Pancreas (tissue), 10 donors: ENCODE measurements around the gene TSHZ2. TPM values are rescaled to one million over a fixed set of nuclear protein-coding genes. Genes with fewer than 3 reads are reported as not detected.
A peak's percentile ranks its signal among the peaks of the same experiment; 100 is the strongest.

Source experiments
- ATAC-seq, 4 donors: fragments of 200-7000 bp; cut with Tn5 transposase; one replicate each; pipeline versions ENCODE4 v1.8.0 to v1.9.1; 2020; ENCODE audit warnings: mild to moderate bottlenecking in 4 of 4, moderate library complexity in 4 of 4
- DNase-seq, 6 donors: peaks; one replicate each; pipeline ENCODE4 v3.0.0-alpha.2; 2020
- FAIRE-seq: peaks from 2 replicates; lab custom pipeline; 2012; peaks lifted over from hg19 to GRCh38; lab: Jason Lieb, UNC
- H3K27ac ChIP-seq, 4 donors: fragments of 200-600 bp; sonication (generic); 1 replicate in 3 of 4; 2 replicates in 1 of 4; pipeline versions ENCODE4 v1.5.0 to v1.8.0; 2020
- H3K27me3 ChIP-seq, 4 donors: fragments of 200-600 bp; one replicate each; pipeline ENCODE4 v1.8.0; 2021
- H3K36me3 ChIP-seq, 3 donors: fragments of 200-600 bp; sonication (generic) in 1 of 3; one replicate each; pipeline versions ENCODE4 v1.5.0 to v1.8.0; 2020 to 2021
- H3K4me1 ChIP-seq, 3 donors: fragments of 200-600 bp; one replicate each; pipeline ENCODE4 v1.8.0; 2021
- H3K4me3 ChIP-seq, 4 donors: fragments of 200-600 bp; sonication (generic) in 2 of 4; one replicate each; pipeline versions ENCODE4 v1.5.0 to v1.8.0; 2020 to 2021
- H3K9me3 ChIP-seq, 4 donors: fragments of 200-600 bp; one replicate each; pipeline ENCODE4 v1.8.0; 2021
- CTCF ChIP-seq, 4 donors: fragments of 200-600 bp; sonication (generic) in 3 of 4; IDR thresholded peaks; one replicate each; pipeline versions ENCODE4 v1.5.0 to v1.8.0; 2021; ENCODE audit warnings: antibody characterized with exemption in 4 of 4
- WGBS, 2 donors: extraction: QIAGEN DNeasy Blood & Tissue Kit; methylation state at CpG; one replicate each; pipeline ENCODE4 v1.1.7; 2013; 5-methylcytosine and 5-hydroxymethylcytosine counted together
- intact Hi-C, 3 donors: fragments of 100-400 bp; cut with DNase I; formaldehyde crosslinking; loops; one replicate each; pipeline versions ENCODE4 v1.11.1 to v1.14.2; 2022
- polyA plus RNA-seq, 2 donors: library from polyadenylated mRNA; stranded (reverse); fragments of 200-250 nt; gene quantifications; one replicate each; pipeline ENCODE4 v1.2.3, GENCODE V29; 2013
- total RNA-seq, 6 donors: library from RNA; stranded (reverse); fragmentation: NEBNext Ultra II Directional in 4 of 6; extraction: Animal tissue kit (Norgen Biotek cat#: 25700) in 4 of 6; gene quantifications; one replicate each; pipeline versions ENCODE4 v1.2.1 to v1.2.4, GENCODE V29; 2021 to 2023
- donor health status: healthy with polysubstance abuse.
- donor health status: DM: no; HTN: no; CAD: no; lungs with moderate emphysema.
- donor health status: DM: no; HTN: no; CAD: no.
- donor health status: control.
- donor health status: control.
- donor health status: Bipolar disorder and iron deficiency.
- donor health status: DM: yes; HTN: yes; CAD: no.
- donor health status: DM: no; HTN: no; CAD: no.
- donor health status: DM: no; HTN: no; CAD: no.
- donor health status: DM: yes; HTN: yes; CAD: no.

The TSHZ2 gene
- total and polyA plus RNA-seq, 8 donors, result 2.2 to 23.5 (median 4.5) TPM

- Histone ChIP-seq H3K4me1 (no peaks in the 10 kb centered on the region), H3K27me3 (no peaks in the 10 kb centered on the region), H3K9me3 (no peaks in the 10 kb centered on the region), H3K27ac (no peak overlapping the region), H3K4me3 (no peak overlapping the region), H3K36me3 (no peaks in the 10 kb centered on the region)
- no peak for DNase-seq
- no peak for FAIRE-seq
- 52 to 62% methylated on average over 8 of the region's 8 CpGs for WGBS, 2 donors
- peak in 2 of 4 donors; percentile 20 to 37 for ATAC-seq
- TF ChIP-seq CTCF (IDR thresholded peaks at IDR 0.05), result no peak
- intact Hi-C loops, result no loop called here
These were observed 98.7 kb downstream of the TSHZ2 start for GRCh38 chr20:53070706-53071392.

GRCh38 chr20:53071833-53072232 lies 99.7 kb downstream of the TSHZ2 start:
- FAIRE-seq (no peak), DNase-seq (no peak), ATAC-seq (no peak)
- no peak for TF ChIP-seq CTCF (IDR thresholded peaks at IDR 0.05)
- no peaks in the 10 kb centered on the region for H3K9me3 ChIP-seq
- H3K27ac ChIP-seq, result no peak overlapping the region
- no peaks in the 10 kb centered on the region for H3K27me3 ChIP-seq
- H3K36me3 ChIP-seq, result no peaks in the 10 kb centered on the region
- H3K4me3 ChIP-seq, result no peak overlapping the region
- intact Hi-C loops, result no loop called here
- peaks cover 0 to 1% (median 0%) of the 10 kb centered on the region in 3 donors for H3K4me1 ChIP-seq
- WGBS, 2 donors, result 74 to 80% methylated on average over 8 of the region's 8 CpGs

- no peaks in the 10 kb centered on the region for H3K27me3 ChIP-seq
- no peak for TF ChIP-seq CTCF (IDR thresholded peaks at IDR 0.05)
- WGBS, 2 donors, result 71 to 73% methylated on average over 1 of the region's 1 CpG
- FAIRE-seq (no peak), DNase-seq (no peak), ATAC-seq (no peak)
- no peak overlapping the region for H3K27ac ChIP-seq
- intact Hi-C loops, result no loop called here
- H3K36me3 ChIP-seq, result no peaks in the 10 kb centered on the region
- H3K4me3 ChIP-seq, result no peak overlapping the region
- no peaks in the 10 kb centered on the region for H3K9me3 ChIP-seq
- H3K4me1 ChIP-seq, result peaks cover 8 to 11% (median 11%) of the 10 kb centered on the region in 3 donors
These were observed 100.9 kb downstream of the TSHZ2 start for GRCh38 chr20:53072923-53073579.

- Histone ChIP-seq H3K36me3 (no peaks in the 10 kb centered on the region), H3K27ac (no peak overlapping the region), H3K4me3 (no peak overlapping the region), H3K27me3 (no peaks in the 10 kb centered on the region), H3K4me1 (peaks cover 14 to 17% (median 16%) of the 10 kb centered on the region in 3 donors), H3K9me3 (no peaks in the 10 kb centered on the region)
- WGBS, 2 donors, result 90% methylated on average over 4 of the region's 4 CpGs
- ATAC-seq (no peak), FAIRE-seq (no peak), DNase-seq (no peak)
- intact Hi-C loops, result no loop called here
- no peak for TF ChIP-seq CTCF (IDR thresholded peaks at IDR 0.05)
These were observed 101.7 kb downstream of the TSHZ2 start for GRCh38 chr20:53073636-53074415.
